GM15510 (cell line): ENCODE results near the gene MOV10L1.

Experiments
- POLR2A ChIP-seq: IDR thresholded peaks from 3 replicates; pipeline ENCODE4 v1.6.1; 2011; ENCODE audit warnings: borderline replicate concordance; ENCODE audit not compliant: insufficient read length; ENCODE audit errors: extremely low read depth

MOV10L1 gene

DNA sequence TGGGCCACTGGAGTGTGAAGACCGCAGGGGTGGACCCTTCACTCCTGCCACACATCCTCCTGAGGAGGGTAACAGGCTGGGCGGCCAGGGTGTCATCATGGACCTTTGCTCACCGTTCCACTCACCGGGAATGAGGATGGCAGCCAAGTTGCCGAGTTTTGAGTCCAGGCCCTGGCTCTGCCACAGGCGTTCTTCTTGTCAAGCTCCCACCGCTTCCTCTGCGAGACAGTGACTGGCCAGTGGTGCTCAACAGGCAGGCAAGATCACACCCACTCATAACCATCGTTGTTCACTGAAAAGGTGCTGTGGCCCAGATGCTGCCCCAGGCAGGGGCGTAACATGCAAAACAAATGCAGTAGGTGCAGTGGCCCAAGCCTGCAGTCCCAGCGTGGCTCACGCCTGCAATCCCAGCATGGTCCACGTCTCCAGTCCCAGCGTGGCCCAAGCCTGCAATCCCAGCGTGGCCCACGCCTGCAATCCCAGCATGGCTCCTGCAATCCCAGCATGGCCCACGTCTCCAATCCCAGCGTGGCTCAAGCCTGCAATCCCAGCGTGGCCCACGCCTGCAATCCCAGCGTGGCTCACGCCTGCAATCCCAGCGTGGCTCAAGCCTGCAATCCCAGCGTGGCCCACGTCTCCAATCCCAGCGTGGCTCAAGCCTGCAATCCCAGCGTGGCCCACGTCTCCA lies 75.8 kb downstream of the MOV10L1 start:
- no peak for TF ChIP-seq POLR2A

DNA sequence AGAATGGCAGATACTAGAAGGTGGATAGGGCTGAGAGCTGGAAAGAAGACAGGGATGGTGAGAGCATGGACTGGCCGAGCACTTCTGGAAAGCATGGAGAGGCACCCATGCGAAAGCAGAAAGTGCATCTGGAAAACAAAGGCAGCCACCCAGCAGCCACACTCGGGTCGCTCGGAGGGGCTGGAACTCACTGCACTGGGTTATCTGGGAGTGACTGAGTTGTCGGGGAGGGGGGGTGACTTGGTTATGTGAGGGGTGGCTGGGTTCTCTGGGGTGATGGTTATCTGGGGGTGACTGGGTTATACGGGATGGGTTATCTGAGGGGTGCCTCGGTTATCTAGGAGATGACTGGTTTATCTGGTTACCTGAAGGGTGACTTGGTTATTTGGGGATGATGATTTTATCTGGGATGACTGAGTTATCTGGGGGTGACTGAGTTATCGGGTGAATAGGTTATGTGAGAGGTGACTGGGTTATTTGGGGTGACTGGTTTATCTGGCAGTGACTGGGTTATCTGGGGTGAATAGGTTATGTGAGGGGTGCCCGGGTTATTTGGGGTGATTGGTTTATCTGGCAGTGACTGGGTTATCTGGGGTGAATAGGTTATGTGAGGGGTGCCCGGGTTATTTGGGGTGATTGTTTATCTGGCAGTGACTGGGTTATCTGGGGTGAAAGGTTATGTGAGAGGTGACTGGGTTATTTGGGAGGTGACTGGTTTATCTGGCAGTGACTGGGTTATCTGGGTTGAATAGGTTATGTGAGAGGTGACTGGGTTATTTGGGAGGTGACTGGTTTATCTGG lies 78.1 kb downstream of the MOV10L1 start:
- TF ChIP-seq POLR2A: no peak

DNA sequence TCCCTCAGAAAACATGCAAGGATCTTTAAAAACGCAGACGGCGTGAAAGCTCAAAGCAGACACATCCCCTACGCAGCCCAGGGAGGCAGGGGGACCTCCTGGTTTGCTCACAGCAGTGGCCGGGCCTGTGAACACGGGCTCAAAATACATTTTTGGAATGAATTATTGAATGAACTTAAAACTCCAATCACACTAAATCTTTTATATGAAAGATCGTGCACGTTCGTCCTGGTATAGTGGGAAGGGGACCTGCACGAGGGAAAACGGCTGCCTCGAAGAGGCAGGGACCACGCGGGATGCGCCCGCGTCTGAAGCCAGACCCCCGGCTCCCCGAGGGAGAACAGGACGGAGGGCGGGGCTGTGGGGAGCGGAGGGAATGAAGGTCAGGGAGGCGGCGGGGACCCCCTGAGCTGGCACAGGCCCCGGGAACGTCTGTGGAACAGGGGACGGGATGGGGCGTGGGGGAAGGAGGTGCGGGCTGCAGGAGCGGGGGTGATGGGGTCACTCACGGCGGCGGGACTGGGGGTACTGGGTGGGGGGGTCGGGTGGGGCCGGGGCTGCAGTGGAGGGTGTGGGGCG lies 79.5 kb downstream of the MOV10L1 start:
- TF ChIP-seq POLR2A: no peak

- no peak for TF ChIP-seq POLR2A
These were observed 80.1 kb downstream of the MOV10L1 start for GRCh38 chr22:50169774-50170341.

- no peak for TF ChIP-seq POLR2A
These were observed 80.9 kb downstream of the MOV10L1 start, which contains the start of gene PANX2 for GRCh38 chr22:50170453-50171318. Gene PANX2, plus strand, starts transcription at chr22:50170731. Its CDS starts 0 bp downstream, at chr22:50170731.

DNA sequence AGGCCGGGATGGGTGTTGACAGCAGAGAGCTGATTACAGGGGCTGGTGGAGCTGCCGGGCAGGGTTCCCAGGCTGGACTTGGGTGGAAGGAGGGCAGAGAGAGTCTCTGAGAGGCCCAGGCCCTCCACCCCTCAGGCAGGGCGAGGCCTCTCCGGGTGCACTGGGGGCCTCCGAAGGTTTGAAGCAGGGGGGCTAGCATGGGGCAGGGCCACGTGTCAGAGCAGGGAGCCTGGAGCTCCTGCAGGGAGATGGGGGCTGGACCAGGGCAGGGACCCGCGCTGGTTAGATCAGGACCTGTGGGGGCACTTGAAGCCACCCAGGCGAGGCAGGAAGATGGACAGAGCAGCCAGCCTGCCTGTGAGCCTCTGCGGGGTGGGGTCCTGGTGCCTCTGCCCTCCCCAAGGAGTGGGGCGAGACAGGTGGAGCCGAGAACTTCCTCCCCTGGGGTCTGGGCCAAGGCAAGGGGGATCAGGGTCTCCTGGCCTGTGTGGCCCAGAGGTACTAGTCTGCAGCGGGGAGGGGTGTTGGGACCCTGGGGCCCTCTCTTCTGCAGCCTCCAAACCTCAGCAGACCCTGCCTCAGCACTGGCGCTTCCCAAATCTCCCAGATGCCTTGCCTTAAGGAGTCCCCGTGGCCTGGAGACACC lies 81.6 kb downstream of the MOV10L1 start:
- no peak for TF ChIP-seq POLR2A

DNA sequence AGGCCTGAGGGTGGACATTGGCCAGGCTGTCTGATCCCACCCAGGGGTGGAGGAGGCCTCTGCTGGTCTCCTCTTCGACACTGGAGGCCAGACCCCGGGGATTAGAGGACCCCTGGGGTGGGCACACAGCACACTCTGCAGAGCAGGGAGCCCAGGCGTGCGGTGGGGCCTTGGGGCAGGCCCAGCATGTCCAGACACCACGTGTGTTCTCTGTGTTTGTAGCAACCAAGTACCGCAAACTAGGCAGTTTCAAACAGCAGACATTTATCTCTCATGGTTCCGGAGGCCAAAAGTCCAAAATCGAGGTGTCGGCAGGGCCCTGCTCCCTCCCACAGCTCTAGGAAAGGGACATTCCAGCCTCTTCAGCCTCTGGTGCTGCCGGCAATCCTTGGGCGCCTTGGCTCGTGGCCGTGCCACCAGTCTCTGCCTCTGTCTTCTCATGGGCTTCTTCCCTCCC lies 82.2 kb downstream of the MOV10L1 start:
- no peak for TF ChIP-seq POLR2A

GRCh38 chr22:50173311-50173982 lies 83.6 kb downstream of the MOV10L1 start:
- no peak for TF ChIP-seq POLR2A

GRCh38 chr22:50173983-50174355 lies 84.2 kb downstream of the MOV10L1 start:
- no peak for TF ChIP-seq POLR2A

DNA sequence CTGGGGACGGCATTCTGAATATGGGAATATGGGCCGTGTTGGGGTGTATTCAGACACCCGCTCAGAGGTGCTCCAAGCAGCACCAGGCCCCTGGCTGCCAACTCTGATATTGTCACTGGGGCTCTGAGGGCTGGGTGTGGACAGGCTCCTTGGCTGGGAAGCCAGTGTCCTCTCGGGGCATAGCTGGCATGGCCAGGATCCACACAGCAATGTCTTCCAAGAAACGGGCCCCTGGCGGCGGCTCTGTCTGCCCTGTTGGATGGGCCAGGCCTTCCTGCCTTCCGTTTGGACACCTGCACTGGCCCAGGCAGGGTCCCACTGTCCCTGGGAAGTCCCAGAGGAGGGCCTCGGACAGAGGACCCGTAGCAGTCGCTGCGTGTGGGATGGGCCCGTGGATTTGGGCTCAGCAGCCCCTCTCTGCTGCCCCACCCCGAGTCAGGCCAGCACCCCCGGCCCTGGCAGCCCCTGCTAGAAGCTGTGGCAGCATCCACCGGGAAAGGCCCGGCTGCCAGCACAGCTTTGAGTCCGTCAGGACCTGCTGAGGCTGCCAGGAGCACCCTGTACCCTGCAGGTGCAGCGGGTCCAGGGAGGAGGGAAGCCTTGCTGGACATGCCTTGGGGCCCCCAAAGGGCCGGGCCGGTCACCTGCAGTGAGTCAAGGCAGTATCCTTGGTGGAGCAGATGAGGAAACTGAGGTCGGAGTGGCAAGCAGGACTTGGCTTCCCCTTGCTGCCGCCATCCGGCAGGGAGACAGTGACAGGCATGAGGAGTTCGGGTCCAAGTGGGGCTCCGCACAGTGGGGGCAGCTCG lies 84.8 kb downstream of the MOV10L1 start:
- no peak for TF ChIP-seq POLR2A

GRCh38 chr22:50175191-50175461 lies 85.3 kb downstream of the MOV10L1 start:
- TF ChIP-seq POLR2A: no peak

DNA sequence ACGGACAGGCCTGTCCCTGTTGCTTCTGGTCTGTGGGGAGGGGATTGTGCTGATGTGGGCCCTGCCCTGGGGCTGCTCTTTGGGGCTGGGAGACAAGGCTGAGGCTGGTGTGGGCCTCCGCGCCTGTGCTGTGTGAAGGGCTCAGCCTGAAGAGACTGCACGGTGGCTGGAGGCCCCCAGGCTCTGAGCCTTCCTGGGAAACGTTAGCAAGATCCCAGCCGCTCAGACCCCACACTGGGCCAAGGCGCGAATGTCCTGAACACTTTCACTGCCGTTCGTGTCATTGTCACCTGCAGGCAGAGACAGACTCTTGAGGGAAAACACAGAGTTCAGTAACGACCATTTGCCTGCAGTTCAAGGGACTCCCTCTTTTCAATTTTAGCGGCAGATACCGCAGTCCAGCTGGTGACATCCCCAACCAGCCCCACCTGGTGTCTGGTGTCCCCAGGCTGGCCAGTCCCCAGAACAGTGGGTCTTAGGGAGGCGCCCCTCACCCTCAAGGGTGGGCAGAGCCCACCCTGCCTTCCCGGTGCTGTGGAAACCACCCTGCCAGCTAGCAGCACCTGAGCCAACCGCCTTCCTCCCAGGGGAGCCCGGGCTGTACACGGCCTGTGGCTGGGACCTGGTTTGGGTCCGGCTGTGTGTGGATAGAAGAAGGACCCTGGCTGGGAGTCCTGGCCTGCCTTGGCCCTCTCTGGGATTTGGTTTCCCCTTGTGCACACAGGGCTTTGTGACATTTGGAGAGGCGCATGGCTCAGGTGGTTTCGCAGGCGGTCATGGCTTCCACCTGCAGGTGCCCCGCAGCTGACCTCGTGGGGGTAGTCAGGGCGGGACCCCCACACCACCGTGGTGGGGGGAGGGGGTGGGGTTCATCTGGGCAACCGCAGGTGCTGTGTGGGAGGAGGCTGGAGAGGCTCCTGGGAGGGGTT lies 86.4 kb downstream of the MOV10L1 start:
- TF ChIP-seq POLR2A: no peak
